HepG2 (cell line): ENCODE measurements around the gene AKAP6. TPM values are rescaled to one million over a fixed set of nuclear protein-coding genes. Genes with fewer than 3 reads are reported as not detected.

Source experiments
- ATAC-seq: fragments of 200-7000 bp; cut with Tn5 transposase; 3 replicates; pipeline ENCODE4 v1.9.1; 2020; ENCODE audit warnings: mild to moderate bottlenecking, moderate library complexity
- BruUV-seq: library from RNA; stranded (reverse); fragments of 400-500 nt; replicated peaks from 2 replicates; lab custom pipeline; 2021; lab: Mats Ljungman, UMichigan
- CTCF ChIA-PET: fragments of 300-600 bp; formaldehyde crosslinking; extraction: SDS; loops from one replicate; lab custom pipeline; 2021; ENCODE audit warnings: low total read pairs, inconsistent platforms, low intra/inter-chr PET ratio; lab: Yijun Ruan, JAX
- POLR2A ChIA-PET: fragments of 350-600 bp; sonication (Branson Sonifier 250); formaldehyde crosslinking; loops from one replicate; lab custom pipeline; 2020; ENCODE audit warnings: antibody characterized with exemption, inconsistent platforms; lab: Yijun Ruan, JAX
- DNase-seq: peaks from one replicate; pipeline ENCODE4 v3.0.0-alpha.2; 2015; ENCODE audit warnings: low spot score
- FAIRE-seq: peaks from 3 replicates; lab custom pipeline; 2011; peaks lifted over from hg19 to GRCh38; lab: Jason Lieb, UNC
- H2AFZ ChIP-seq: one replicate; pipeline ENCODE4 v1.6.1; 2011; ENCODE audit warnings: low read length, inconsistent platforms
- H3K27ac ChIP-seq: fragments of 300-600 bp; 3 replicates; pipeline ENCODE4 v1.8.0; 2011; ENCODE audit warnings: mixed run types, mild to moderate bottlenecking, mixed read lengths, low read length, inconsistent platforms; ENCODE audit not compliant: insufficient read depth; ENCODE audit errors: extremely low read length
- H3K27me3 ChIP-seq, 2 experiments: fragments of 200-600 bp in 1 of 2; 2 replicates in 1 of 2; 3 replicates in 1 of 2; pipeline versions ENCODE4 v1.6.0 to v1.8.0; 2011; ENCODE audit warnings: low read length in 2 of 2, mild to moderate bottlenecking in 2 of 2, moderate library complexity in 2 of 2, inconsistent platforms in 1 of 2; ENCODE audit not compliant: insufficient read depth in 2 of 2, control insufficient read depth in 1 of 2
- H3K36me3 ChIP-seq, 2 experiments: fragments of 200-600 bp in 1 of 2; replicated peaks in 1 of 2; 2 replicates in 1 of 2; 3 replicates in 1 of 2; pipeline versions ENCODE4 v1.5.1 to v1.8.0; 2011; ENCODE audit warnings: low read length in 2 of 2, inconsistent platforms in 1 of 2; ENCODE audit not compliant: insufficient read depth in 2 of 2, control insufficient read depth in 1 of 2
- H3K4me1 ChIP-seq: 2 replicates; pipeline ENCODE4 v1.5.1; 2012; ENCODE audit warnings: low read length, inconsistent platforms; ENCODE audit not compliant: insufficient read depth
- H3K4me2 ChIP-seq: 2 replicates; pipeline ENCODE4 v1.6.0; 2011; ENCODE audit warnings: low read depth, low read length, inconsistent platforms
- H3K4me3 ChIP-seq, 3 experiments: fragments of 200-600 bp in 1 of 3; sonication (generic), shearing (Covaris generic) in 1 of 3; replicated peaks in 1 of 3; 2 replicates each; pipeline ENCODE4 v1.5.1; 2011 to 2016; ENCODE audit warnings: low read length in 3 of 3, inconsistent platforms in 2 of 3, low read depth in 2 of 3, mild to moderate bottlenecking in 2 of 3, control low read depth in 1 of 3, mixed read lengths in 1 of 3; ENCODE audit not compliant: insufficient read depth in 1 of 3
- H3K79me2 ChIP-seq: one replicate; pipeline ENCODE4 v1.6.1; 2011; ENCODE audit warnings: low read length, inconsistent platforms; ENCODE audit not compliant: insufficient read depth
- H3K9ac ChIP-seq: 2 replicates; pipeline ENCODE4 v1.6.0; 2011; ENCODE audit warnings: mild to moderate bottlenecking, low read depth, low read length, inconsistent platforms; ENCODE audit not compliant: insufficient read depth
- H3K9me3 ChIP-seq: 2 replicates; pipeline ENCODE4 v1.5.1; 2012; ENCODE audit warnings: mild to moderate bottlenecking, low read length
- H4K20me1 ChIP-seq: 2 replicates; pipeline ENCODE4 v1.6.0; 2011; ENCODE audit warnings: inconsistent platforms, mild to moderate bottlenecking, low read length, moderate library complexity; ENCODE audit not compliant: insufficient read depth
- BRD4 ChIP-seq: sonication (generic); formaldehyde crosslinking; IDR thresholded peaks from 2 replicates; pipeline ENCODE4 v1.4.0; 2020; ENCODE audit warnings: missing genetic modification reagents
- CHCHD3 ChIP-seq: sonication (generic); formaldehyde crosslinking; IDR thresholded peaks from 2 replicates; pipeline ENCODE4 v1.8.0; 2022; ENCODE audit warnings: mild to moderate bottlenecking, missing genetic modification reagents, moderate library complexity
- ELF1 ChIP-seq: sonication (generic); formaldehyde crosslinking; IDR thresholded peaks from 2 replicates; pipeline ENCODE4 v1.4.0; 2020; ENCODE audit warnings: missing genetic modification reagents
- EZH2 ChIP-seq: conservative IDR thresholded peaks from 2 replicates; pipeline ENCODE4 v1.6.1; 2012; ENCODE audit warnings: mild to moderate bottlenecking, low read depth, low read length, moderate library complexity
- MEIS1 ChIP-seq: sonication (generic); formaldehyde crosslinking; IDR thresholded peaks from 2 replicates; pipeline ENCODE4 v1.9.0; 2021; ENCODE audit warnings: mild to moderate bottlenecking, missing genetic modification reagents, moderate library complexity, borderline replicate concordance
- PCBP2 ChIP-seq: fragments of 200-400 bp; formaldehyde crosslinking; optimal IDR thresholded peaks from 2 replicates; pipeline ENCODE3; 2018; ENCODE audit warnings: low read length, low read depth; ENCODE audit not compliant: poor library complexity, severe bottlenecking
- TBL1XR1 ChIP-seq: fragments of 150-350 bp; IDR thresholded peaks from 2 replicates; pipeline ENCODE4 v1.6.1; 2014; ENCODE audit warnings: borderline replicate concordance, low read length; ENCODE audit not compliant: partially characterized antibody
- ZC3H13 ChIP-seq: sonication (generic); formaldehyde crosslinking; IDR thresholded peaks from 2 replicates; pipeline ENCODE4 v1.8.1; 2023; ENCODE audit warnings: mild to moderate bottlenecking, missing genetic modification reagents, moderate library complexity
- ZFAT ChIP-seq: sonication (generic); formaldehyde crosslinking; conservative IDR thresholded peaks from 2 replicates; pipeline ENCODE4 v1.8.1; 2023; ENCODE audit warnings: missing genetic modification reagents, inconsistent platforms
- ZNF225 ChIP-seq: sonication (generic); formaldehyde crosslinking; IDR thresholded peaks from 2 replicates; pipeline ENCODE4 v1.4.0; 2020; ENCODE audit warnings: mild to moderate bottlenecking, missing genetic modification reagents
- ZNF879 ChIP-seq: sonication (generic); formaldehyde crosslinking; IDR thresholded peaks from 2 replicates; pipeline ENCODE4 v1.8.1; 2023; ENCODE audit warnings: missing genetic modification reagents
- WGBS: methylation state at CpG from one replicate; pipeline ENCODE4 v1.1.6; 2017; ENCODE audit warnings: low lambda C conversion rate; 5-methylcytosine and 5-hydroxymethylcytosine counted together
- in situ Hi-C: cut with HindIII; loops from 2 replicates; pipeline ENCODE4 v1.10.0; 2017; ENCODE audit warnings: low pct_unique_long_range_greater_than_20kb; ENCODE audit not compliant: extremely low pct_ligation_motif_present
- intact Hi-C: fragments of 100-400 bp; cut with micrococcal nuclease; formaldehyde crosslinking; loops from one replicate; pipeline ENCODE4 v1.10.0; 2022; ENCODE audit not compliant: unreplicated experiment
- polyA plus RNA-seq, 8 experiments: library from polyadenylated mRNA; depleted of rRNA in 3 of 8; stranded (reverse) in 7 of 8; unstranded in 1 of 8; fragments of >200 nt; fragmentation: Illumina TruSeq in 4 of 8; extraction: Trizol in 4 of 8; gene quantifications; 2 replicates each; pipeline versions ENCODE4 v1.2.1 to v1.2.3, GENCODE V29; 2011 to 2016; ENCODE audit warnings: low read depth in 4 of 8, missing spikeins in 1 of 8, mixed read lengths in 1 of 8; ENCODE audit not compliant: insufficient read depth in 1 of 8
- total RNA-seq, 5 experiments: library from RNA; depleted of rRNA; stranded (reverse); fragments of >200 nt; fragmentation: Illumina TruSeq; extraction: Trizol; gene quantifications; 2 replicates each; pipeline ENCODE4 v1.2.3, GENCODE V29; 2016; ENCODE audit warnings: low read depth in 1 of 5
- TF ChIP-seq, protein P1 (sequence below): sonication (generic); formaldehyde crosslinking; IDR thresholded peaks from 2 replicates; pipeline ENCODE4 v1.4.0; 2020; ENCODE audit warnings: mild to moderate bottlenecking, missing genetic modification reagents
- TF ChIP-seq, protein P2 (sequence below): sonication (generic); formaldehyde crosslinking; conservative IDR thresholded peaks from 2 replicates; pipeline ENCODE4 v1.4.0; 2020; ENCODE audit warnings: missing genetic modification reagents
- TF ChIP-seq, protein P3 (sequence below): sonication (generic); formaldehyde crosslinking; IDR thresholded peaks from 2 replicates; pipeline ENCODE4 v1.8.0; 2022; ENCODE audit warnings: low read depth, missing genetic modification reagents
- TF ChIP-seq, protein P4 (sequence below): sonication (generic); formaldehyde crosslinking; IDR thresholded peaks from 2 replicates; pipeline ENCODE4 v1.4.0; 2020; ENCODE audit warnings: missing genetic modification reagents

AKAP6 gene
- total and polyA plus RNA-seq, 2 of the 13 experiments (the other 11 are each of a cell fraction or from before 2014, with no cell fraction given), result 1.4 TPM

DNA sequence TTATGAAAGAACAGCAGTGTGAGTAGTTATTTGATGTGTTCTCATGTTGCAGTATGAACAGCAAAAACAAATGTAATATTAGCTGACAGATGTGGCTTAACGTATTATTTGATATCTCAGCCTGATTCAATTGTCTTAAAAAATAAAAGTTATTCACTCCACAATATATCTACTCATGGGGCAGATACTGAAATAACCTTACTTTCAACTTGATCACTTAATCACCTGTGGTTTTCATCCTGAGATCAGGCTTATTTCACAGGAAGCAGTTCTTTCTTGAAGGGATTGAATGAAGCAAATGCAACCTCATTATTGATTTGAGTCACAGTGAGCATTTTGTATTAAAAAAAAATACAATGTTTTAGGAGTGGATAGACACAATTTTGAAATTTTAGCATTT is 90.3 kb downstream of the AKAP6 start:
- DNase-seq (no peak), ATAC-seq (no peak), FAIRE-seq (no peak)
- Histone ChIP-seq H3K27me3 (no peaks in the 10 kb centered on the region), H3K9me3 (peaks cover 19% of the 10 kb centered on the region), H3K4me3 (no peak overlapping the region), H4K20me1 (no peaks in the 10 kb centered on the region), H3K27ac (no peak overlapping the region), H2AFZ (no peak overlapping the region), H3K9ac (no peak overlapping the region), H3K4me2 (no peak overlapping the region), H3K4me1 (no peaks in the 10 kb centered on the region), H3K36me3 (no peaks in the 10 kb centered on the region), H3K79me2 (no peaks in the 10 kb centered on the region)
- intact Hi-C loops (no loop called here), in situ Hi-C loops (no loop called here)
- 25% methylated on average over 1 of the region's 1 CpG for WGBS
- TF ChIP-seq ELF1 (no peak), ZFAT (CRISPR knock-in tag) (no peak), ZC3H13 (no peak)
- TF ChIP-seq, protein P1, sequence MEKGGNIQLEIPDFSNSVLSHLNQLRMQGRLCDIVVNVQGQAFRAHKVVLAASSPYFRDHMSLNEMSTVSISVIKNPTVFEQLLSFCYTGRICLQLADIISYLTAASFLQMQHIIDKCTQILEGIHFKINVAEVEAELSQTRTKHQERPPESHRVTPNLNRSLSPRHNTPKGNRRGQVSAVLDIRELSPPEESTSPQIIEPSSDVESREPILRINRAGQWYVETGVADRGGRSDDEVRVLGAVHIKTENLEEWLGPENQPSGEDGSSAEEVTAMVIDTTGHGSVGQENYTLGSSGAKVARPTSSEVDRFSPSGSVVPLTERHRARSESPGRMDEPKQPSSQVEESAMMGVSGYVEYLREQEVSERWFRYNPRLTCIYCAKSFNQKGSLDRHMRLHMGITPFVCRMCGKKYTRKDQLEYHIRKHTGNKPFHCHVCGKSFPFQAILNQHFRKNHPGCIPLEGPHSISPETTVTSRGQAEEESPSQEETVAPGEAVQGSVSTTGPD, result no peak
- TF ChIP-seq, protein P2, sequence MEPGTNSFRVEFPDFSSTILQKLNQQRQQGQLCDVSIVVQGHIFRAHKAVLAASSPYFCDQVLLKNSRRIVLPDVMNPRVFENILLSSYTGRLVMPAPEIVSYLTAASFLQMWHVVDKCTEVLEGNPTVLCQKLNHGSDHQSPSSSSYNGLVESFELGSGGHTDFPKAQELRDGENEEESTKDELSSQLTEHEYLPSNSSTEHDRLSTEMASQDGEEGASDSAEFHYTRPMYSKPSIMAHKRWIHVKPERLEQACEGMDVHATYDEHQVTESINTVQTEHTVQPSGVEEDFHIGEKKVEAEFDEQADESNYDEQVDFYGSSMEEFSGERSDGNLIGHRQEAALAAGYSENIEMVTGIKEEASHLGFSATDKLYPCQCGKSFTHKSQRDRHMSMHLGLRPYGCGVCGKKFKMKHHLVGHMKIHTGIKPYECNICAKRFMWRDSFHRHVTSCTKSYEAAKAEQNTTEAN (CRISPR knock-in tag), result no peak
- ChIA-PET CTCF (no interaction called here), POLR2A (no interaction called here)
- BruUV-seq, result no TSS peak

DNA sequence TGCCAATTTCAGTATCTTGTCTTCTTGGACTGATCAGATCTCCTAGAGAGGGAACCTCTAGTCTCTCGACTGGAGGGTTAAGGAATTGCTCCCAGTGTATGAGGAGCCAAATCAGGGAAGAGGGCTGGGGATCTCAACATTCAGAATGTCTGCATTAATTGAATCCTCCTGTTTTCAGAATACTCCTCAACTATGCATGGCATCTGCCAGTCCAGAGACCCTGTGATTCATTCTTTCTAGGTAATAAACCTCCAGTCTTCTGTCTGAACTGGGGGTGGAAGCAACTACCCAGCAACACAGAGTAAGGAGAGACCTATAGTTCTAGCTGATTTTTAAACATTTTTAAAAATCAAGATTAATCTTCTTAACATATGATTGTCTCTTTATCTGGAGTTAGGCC is 92.7 kb downstream of the AKAP6 start:
- no peaks in the 10 kb centered on the region for H3K79me2 ChIP-seq
- in situ Hi-C loops, result no loop called here
- intact Hi-C loops, result no loop called here
- FAIRE-seq (no peak), ATAC-seq (no peak), DNase-seq (no peak)
- no peaks in the 10 kb centered on the region for H3K4me1 ChIP-seq
- H4K20me1 ChIP-seq, result no peaks in the 10 kb centered on the region
- peaks cover 19% of the 10 kb centered on the region for H3K9me3 ChIP-seq
- TF ChIP-seq PCBP2 (no peak), EZH2 (no peak), BRD4 (CRISPR knock-in tag) (no peak), MEIS1 (CRISPR knock-in tag) (no peak), CHCHD3 (CRISPR knock-in tag) (no peak), ZNF879 (CRISPR knock-in tag) (no peak), ZNF225 (CRISPR knock-in tag) (no peak), TBL1XR1 (no peak)
- TF ChIP-seq, protein P3, sequence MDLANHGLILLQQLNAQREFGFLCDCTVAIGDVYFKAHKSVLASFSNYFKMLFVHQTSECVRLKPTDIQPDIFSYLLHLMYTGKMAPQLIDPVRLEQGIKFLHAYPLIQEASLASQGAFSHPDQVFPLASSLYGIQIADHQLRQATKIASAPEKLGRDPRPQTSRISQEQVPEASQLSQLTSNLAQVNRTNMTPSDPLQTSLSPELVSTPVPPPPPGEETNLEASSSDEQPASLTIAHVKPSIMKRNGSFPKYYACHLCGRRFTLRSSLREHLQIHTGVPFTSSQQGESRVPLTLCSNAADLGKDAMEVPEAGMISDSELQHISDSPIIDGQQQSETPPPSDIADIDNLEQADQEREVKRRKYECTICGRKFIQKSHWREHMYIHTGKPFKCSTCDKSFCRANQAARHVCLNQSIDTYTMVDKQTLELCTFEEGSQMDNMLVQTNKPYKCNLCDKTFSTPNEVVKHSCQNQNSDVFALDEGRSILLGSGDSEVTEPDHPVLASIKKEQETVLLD (CRISPR knock-in tag), result no peak
- TF ChIP-seq, protein P4, sequence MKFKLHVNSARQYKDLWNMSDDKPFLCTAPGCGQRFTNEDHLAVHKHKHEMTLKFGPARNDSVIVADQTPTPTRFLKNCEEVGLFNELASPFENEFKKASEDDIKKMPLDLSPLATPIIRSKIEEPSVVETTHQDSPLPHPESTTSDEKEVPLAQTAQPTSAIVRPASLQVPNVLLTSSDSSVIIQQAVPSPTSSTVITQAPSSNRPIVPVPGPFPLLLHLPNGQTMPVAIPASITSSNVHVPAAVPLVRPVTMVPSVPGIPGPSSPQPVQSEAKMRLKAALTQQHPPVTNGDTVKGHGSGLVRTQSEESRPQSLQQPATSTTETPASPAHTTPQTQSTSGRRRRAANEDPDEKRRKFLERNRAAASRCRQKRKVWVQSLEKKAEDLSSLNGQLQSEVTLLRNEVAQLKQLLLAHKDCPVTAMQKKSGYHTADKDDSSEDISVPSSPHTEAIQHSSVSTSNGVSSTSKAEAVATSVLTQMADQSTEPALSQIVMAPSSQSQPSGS (CRISPR knock-in tag), result no peak
- ChIA-PET POLR2A (no interaction called here), CTCF (no interaction called here)
- H3K27me3 ChIP-seq, result no peaks in the 10 kb centered on the region
- no TSS peak for BruUV-seq
- H3K27ac ChIP-seq, result no peak overlapping the region
- H3K4me3 ChIP-seq, result no peak overlapping the region
- no peak overlapping the region for H2AFZ ChIP-seq
- WGBS, result 0% methylated on average over 1 of the region's 1 CpG
- no peak overlapping the region for H3K9ac ChIP-seq
- no peaks in the 10 kb centered on the region for H3K36me3 ChIP-seq
- no peak overlapping the region for H3K4me2 ChIP-seq
